Fibroblast of the conjunctiva (primary cell): ENCODE measurements around the gene SGMS1.

Experiments
- DNase-seq: peaks from one replicate; pipeline ENCODE4 v3.0.0-alpha.2; 2010; ENCODE audit warnings: low read depth

The SGMS1 gene

GRCh38 chr10:50536617-50537240 lies 87.0 kb downstream of the SGMS1 start:
- no peak for DNase-seq

GRCh38 chr10:50534748-50535376 lies 88.9 kb downstream of the SGMS1 start:
- DNase-seq, result peak; percentile 85

GRCh38 chr10:50533296-50533695 lies 90.5 kb downstream of the SGMS1 start:
- DNase-seq, result no peak

GRCh38 chr10:50531388-50532077 lies 92.2 kb downstream of the SGMS1 start:
- no peak for DNase-seq

GRCh38 chr10:50529660-50530059 lies 94.1 kb downstream of the SGMS1 start:
- DNase-seq, result no peak

- DNase-seq, result no peak
These were observed 95.5 kb downstream of the SGMS1 start for GRCh38 chr10:50528206-50528605.

GRCh38 chr10:50527442-50528043 lies 96.2 kb downstream of the SGMS1 start:
- no peak for DNase-seq

- DNase-seq, result no peak
These were observed 97.6 kb downstream of the SGMS1 start for GRCh38 chr10:50526185-50526584.

- DNase-seq, result no peak
These were observed 100.4 kb downstream of the SGMS1 start for GRCh38 chr10:50523357-50523756.

GRCh38 chr10:50522908-50523307 lies 100.8 kb downstream of the SGMS1 start:
- no peak for DNase-seq

- DNase-seq, result no peak
These were observed 103.6 kb downstream of the SGMS1 start for GRCh38 chr10:50520115-50520514.

- DNase-seq, result no peak
These were observed 106.1 kb downstream of the SGMS1 start for GRCh38 chr10:50517626-50518025.

GRCh38 chr10:50516171-50516570 lies 107.6 kb downstream of the SGMS1 start:
- DNase-seq, result no peak

GRCh38 chr10:50515420-50515819 lies 108.3 kb downstream of the SGMS1 start:
- DNase-seq, result no peak

GRCh38 chr10:50514995-50515394 lies 108.8 kb downstream of the SGMS1 start:
- DNase-seq, result no peak

GRCh38 chr10:50513956-50514355 lies 109.8 kb downstream of the SGMS1 start:
- no peak for DNase-seq

GRCh38 chr10:50512743-50513416 lies 110.9 kb downstream of the SGMS1 start:
- DNase-seq, result no peak

- DNase-seq, result no peak
These were observed 111.6 kb downstream of the SGMS1 start for GRCh38 chr10:50512214-50512595.

GRCh38 chr10:50511492-50512213 lies 112.1 kb downstream of the SGMS1 start:
- DNase-seq, result no peak

- no peak for DNase-seq
These were observed 113.0 kb downstream of the SGMS1 start for GRCh38 chr10:50510517-50511473.
